ENCODE results near the gene BDH1. TPM values are rescaled to one million over a fixed set of nuclear protein-coding genes. Genes with fewer than 3 reads are reported as not detected.
"Not testable (repeated sequence)": the region's sequence is repeated elsewhere in the genome, so short reads cannot be mapped to it uniquely, and the experiment has no call there.

The BDH1 gene
- total RNA-seq, 1 donor from 2014 or later = 40.9 TPM

- Mint-ChIP-seq H3K4me1 (no peaks in the 10 kb centered on the region), H3K36me3 (ENCODE audit: low read depth) (no peaks in the 10 kb centered on the region), H3K27ac (no peak overlapping the region), H3K4me3 (no peak overlapping the region), H3K9me3 (no peaks in the 10 kb centered on the region), H3K27me3 (peaks cover 6% of the 10 kb centered on the region)
- DNase-seq (no peak), ATAC-seq (ENCODE audit: low read depth) (no peak)
- POLR2A ChIA-PET = no interaction called here
- CTCF ChIA-PET = no interaction called here
- TF ChIP-seq CTCF (IDR thresholded peaks at IDR 0.05) = no peak
- intact Hi-C loops (cut with micrococcal nuclease) = no loop called here
These were observed 21.8 kb upstream of the BDH1 start for GRCh38 chr3:197577366-197578074.

GRCh38 chr3:197576838-197577237, 21.1 kb upstream of the BDH1 start:
- no peaks in the 10 kb centered on the region for H3K36me3 Mint-ChIP-seq (ENCODE audit: low read depth)
- H3K4me1 Mint-ChIP-seq = no peaks in the 10 kb centered on the region
- DNase-seq (no peak), ATAC-seq (ENCODE audit: low read depth) (no peak)
- no peaks in the 10 kb centered on the region for H3K9me3 Mint-ChIP-seq
- TF ChIP-seq CTCF (IDR thresholded peaks at IDR 0.05) = no peak
- POLR2A ChIA-PET = no interaction called here
- H3K4me3 Mint-ChIP-seq = no peak overlapping the region
- intact Hi-C loops (cut with micrococcal nuclease) = no loop called here
- H3K27me3 Mint-ChIP-seq = peaks cover 6% of the 10 kb centered on the region
- CTCF ChIA-PET = no interaction called here
- H3K27ac Mint-ChIP-seq = no peak overlapping the region

- no peak overlapping the region for H3K27ac Mint-ChIP-seq
- ATAC-seq (ENCODE audit: low read depth) (no peak), DNase-seq (no peak)
- H3K9me3 Mint-ChIP-seq = peaks cover 2% of the 10 kb centered on the region
- H3K27me3 Mint-ChIP-seq = peaks cover 6% of the 10 kb centered on the region
- H3K36me3 Mint-ChIP-seq (ENCODE audit: low read depth) = no peaks in the 10 kb centered on the region
- no peaks in the 10 kb centered on the region for H3K4me1 Mint-ChIP-seq
- intact Hi-C loops (cut with micrococcal nuclease) = no loop called here
- POLR2A ChIA-PET = no interaction called here
- CTCF ChIA-PET = no interaction called here
- no peak overlapping the region for H3K4me3 Mint-ChIP-seq
- TF ChIP-seq CTCF (IDR thresholded peaks at IDR 0.05) = no peak
These were observed 19.6 kb upstream of the BDH1 start for GRCh38 chr3:197575362-197575761.

- DNase-seq; ATAC-seq (ENCODE audit: low read depth); CTCF ChIA-PET; H3K36me3 Mint-ChIP-seq (ENCODE audit: low read depth); intact Hi-C loops (cut with micrococcal nuclease); POLR2A ChIA-PET; H3K4me1 Mint-ChIP-seq; H3K9me3 Mint-ChIP-seq; H3K27ac Mint-ChIP-seq; H3K27me3 Mint-ChIP-seq; H3K4me3 Mint-ChIP-seq: not testable (repeated sequence)
These were observed 18.7 kb upstream of the BDH1 start for GRCh38 chr3:197574396-197574991.

- TF ChIP-seq CTCF (IDR thresholded peaks at IDR 0.05) = no peak
- Mint-ChIP-seq H3K9me3 (peaks cover 9% of the 10 kb centered on the region), H3K36me3 (ENCODE audit: low read depth) (no peaks in the 10 kb centered on the region), H3K27ac (no peak overlapping the region), H3K27me3 (peaks cover 9% of the 10 kb centered on the region), H3K4me1 (no peaks in the 10 kb centered on the region), H3K4me3 (no peak overlapping the region)
- intact Hi-C loops (cut with micrococcal nuclease) = no loop called here
- POLR2A ChIA-PET = no interaction called here
- ATAC-seq (ENCODE audit: low read depth) (no peak), DNase-seq (no peak)
- CTCF ChIA-PET = interaction anchor here (0.7 kb wide), 1 partner anchor 16 kb away, joined by 3 read pairs; no protein-coding TSS in a partner anchor
These were observed 17.4 kb upstream of the BDH1 start for GRCh38 chr3:197573048-197573767.

- H3K4me3 Mint-ChIP-seq; DNase-seq; CTCF ChIA-PET; H3K9me3 Mint-ChIP-seq; POLR2A ChIA-PET; H3K36me3 Mint-ChIP-seq (ENCODE audit: low read depth); ATAC-seq (ENCODE audit: low read depth); intact Hi-C loops (cut with micrococcal nuclease); H3K4me1 Mint-ChIP-seq; H3K27ac Mint-ChIP-seq: not testable (repeated sequence)
- peaks cover 16% of the 10 kb centered on the region for H3K27me3 Mint-ChIP-seq
These were observed 16.1 kb upstream of the BDH1 start for GRCh38 chr3:197571880-197572172.

- ATAC-seq (ENCODE audit: low read depth) = not testable (repeated sequence)
These were observed 15.5 kb upstream of the BDH1 start for GRCh38 chr3:197571074-197571879.

GRCh38 chr3:197569433-197569832, 13.7 kb upstream of the BDH1 start:
- POLR2A ChIA-PET; H3K36me3 Mint-ChIP-seq (ENCODE audit: low read depth); H3K4me3 Mint-ChIP-seq; CTCF ChIA-PET; intact Hi-C loops (cut with micrococcal nuclease); H3K4me1 Mint-ChIP-seq; H3K27ac Mint-ChIP-seq; DNase-seq; ATAC-seq (ENCODE audit: low read depth); H3K27me3 Mint-ChIP-seq; H3K9me3 Mint-ChIP-seq: not testable (repeated sequence)

More at GRCh38 chr3:197571074-197571879, 15.5 kb upstream of the BDH1 start:
- peaks cover 13% of the 10 kb centered on the region for H3K27me3 Mint-ChIP-seq
- H3K4me1 Mint-ChIP-seq; POLR2A ChIA-PET; intact Hi-C loops (cut with micrococcal nuclease); H3K4me3 Mint-ChIP-seq; H3K36me3 Mint-ChIP-seq (ENCODE audit: low read depth); CTCF ChIA-PET; DNase-seq; H3K9me3 Mint-ChIP-seq; H3K27ac Mint-ChIP-seq: not testable (repeated sequence)

Data from activated B cell treated with CpG ODN at 0.5 μM for 24 hours (primary cell).